Thyroid gland (tissue), 4 donors: ENCODE data around the gene ACTC1. TPM values are rescaled to one million over a fixed set of nuclear protein-coding genes. Genes with fewer than 3 reads are reported as not detected.

Experiments
- DNase-seq, 2 donors: peaks; one replicate each; pipeline ENCODE4 v3.0.0-alpha.2; 2019
- H3K27ac ChIP-seq, 3 donors: fragments of 200-600 bp; sonication (generic); 1 replicate in 2 of 3; 2 replicates in 1 of 3; pipeline ENCODE4 v1.5.1; 2016 to 2019; ENCODE audit warnings: mild to moderate bottlenecking in 1 of 3, moderate library complexity in 1 of 3
- H3K27me3 ChIP-seq: fragments of 200-600 bp; sonication (generic); one replicate; pipeline ENCODE4 v1.5.1; 2019
- H3K36me3 ChIP-seq, 2 donors: fragments of 200-600 bp; sonication (generic); one replicate each; pipeline ENCODE4 v1.5.1; 2016 to 2019
- H3K4me1 ChIP-seq, 2 donors: fragments of 200-600 bp; sonication (generic); one replicate each; pipeline ENCODE4 v1.5.1; 2017 to 2019
- H3K4me3 ChIP-seq, 3 donors: fragments of 200-600 bp; sonication (generic); replicated peaks in 1 of 3; 1 replicate in 2 of 3; 2 replicates in 1 of 3; pipeline ENCODE4 v1.5.1; 2016; ENCODE audit warnings: mild to moderate bottlenecking in 1 of 3
- H3K9me3 ChIP-seq: fragments of 200-600 bp; sonication (generic); one replicate; pipeline ENCODE4 v1.5.1; 2017
- POLR2A ChIP-seq, 2 donors: fragments of 450-650 bp; IDR thresholded peaks; one replicate each; pipeline ENCODE4 v1.6.1; 2017; ENCODE audit warnings: antibody characterized with exemption in 2 of 2, mild to moderate bottlenecking in 2 of 2, moderate library complexity in 1 of 2
- WGBS, 2 donors: methylation state at CpG; one replicate each; pipeline ENCODE4 v1.1.5; 2017; 5-methylcytosine and 5-hydroxymethylcytosine counted together
- intact Hi-C: fragments of 100-400 bp; cut with DNase I; formaldehyde crosslinking; loops from one replicate; pipeline ENCODE4 v1.15.1; 2023
- total RNA-seq, 4 donors: library from RNA; depleted of rRNA; stranded (reverse); fragments of >200 nt; gene quantifications; one replicate each; pipeline ENCODE4 v1.2.3, GENCODE V29; 2016
- TF ChIP-seq, protein P1 (sequence below), 6 experiments: fragments of 200-600 bp in 3 of 6; fragments of 450-650 bp in 3 of 6; sonication (generic) in 3 of 6; IDR thresholded peaks; one replicate each; pipeline ENCODE4 v1.5.1; 2016 to 2019; ENCODE audit warnings: antibody characterized with exemption in 6 of 6, mild to moderate bottlenecking in 2 of 6, inconsistent platforms in 1 of 6, moderate library complexity in 1 of 6

ACTC1 gene
- total RNA-seq, 4 donors from 2014 or later: 0.11 to 1.2 (median 1.1) TPM

DNA sequence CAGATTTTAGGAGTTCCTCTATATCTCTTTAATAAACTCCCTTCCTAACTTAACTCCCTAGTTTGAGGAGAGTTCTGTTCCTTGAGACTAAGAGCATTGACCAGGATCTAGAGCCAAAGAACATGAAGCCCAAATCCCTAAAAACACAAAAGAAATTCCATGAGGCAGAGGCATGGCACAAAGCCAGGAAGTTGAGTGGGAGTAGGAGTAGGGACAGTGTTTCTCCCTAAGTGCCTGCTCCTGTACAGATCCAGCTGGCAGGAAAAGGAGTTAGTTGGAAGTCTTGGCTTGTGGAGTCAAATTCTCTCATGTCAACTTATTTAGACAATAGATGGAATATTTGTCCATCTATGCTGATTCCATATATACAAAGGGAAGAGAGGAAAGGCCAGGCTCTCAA lies 11.4 kb downstream of the ACTC1 start:
- Histone ChIP-seq H3K36me3 (no peaks in the 10 kb centered on the region), H3K9me3 (no peaks in the 10 kb centered on the region), H3K27ac (no peak overlapping the region), H3K4me1 (no peaks in the 10 kb centered on the region), H3K4me3 (no peak overlapping the region), H3K27me3 (no peaks in the 10 kb centered on the region)
- no peak for TF ChIP-seq POLR2A (IDR thresholded peaks at IDR 0.05)
- TF ChIP-seq, protein P1, sequence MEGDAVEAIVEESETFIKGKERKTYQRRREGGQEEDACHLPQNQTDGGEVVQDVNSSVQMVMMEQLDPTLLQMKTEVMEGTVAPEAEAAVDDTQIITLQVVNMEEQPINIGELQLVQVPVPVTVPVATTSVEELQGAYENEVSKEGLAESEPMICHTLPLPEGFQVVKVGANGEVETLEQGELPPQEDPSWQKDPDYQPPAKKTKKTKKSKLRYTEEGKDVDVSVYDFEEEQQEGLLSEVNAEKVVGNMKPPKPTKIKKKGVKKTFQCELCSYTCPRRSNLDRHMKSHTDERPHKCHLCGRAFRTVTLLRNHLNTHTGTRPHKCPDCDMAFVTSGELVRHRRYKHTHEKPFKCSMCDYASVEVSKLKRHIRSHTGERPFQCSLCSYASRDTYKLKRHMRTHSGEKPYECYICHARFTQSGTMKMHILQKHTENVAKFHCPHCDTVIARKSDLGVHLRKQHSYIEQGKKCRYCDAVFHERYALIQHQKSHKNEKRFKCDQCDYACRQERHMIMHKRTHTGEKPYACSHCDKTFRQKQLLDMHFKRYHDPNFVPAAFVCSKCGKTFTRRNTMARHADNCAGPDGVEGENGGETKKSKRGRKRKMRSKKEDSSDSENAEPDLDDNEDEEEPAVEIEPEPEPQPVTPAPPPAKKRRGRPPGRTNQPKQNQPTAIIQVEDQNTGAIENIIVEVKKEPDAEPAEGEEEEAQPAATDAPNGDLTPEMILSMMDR (IDR thresholded peaks at IDR 0.05): no peak
- DNase-seq: no peak
- intact Hi-C loops: no loop called here

DNA sequence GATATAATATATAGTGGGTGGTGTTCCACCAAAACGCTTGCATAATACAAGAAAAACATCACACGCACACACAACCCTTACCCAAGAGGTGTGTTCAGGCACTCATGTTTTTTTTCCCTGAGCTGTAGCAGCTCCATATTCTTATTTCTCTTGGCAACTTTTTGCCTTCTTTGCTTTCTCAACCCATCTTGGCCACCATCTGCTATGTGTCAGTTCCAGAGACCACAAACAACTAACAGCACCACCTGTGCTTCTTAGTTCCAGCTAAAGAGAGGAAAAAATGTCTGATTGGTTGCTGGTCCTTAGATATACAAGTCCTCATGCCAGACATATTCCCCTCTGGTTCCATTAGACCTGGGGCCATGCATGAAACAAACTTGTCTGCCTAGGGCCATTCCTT lies 11.9 kb downstream of the ACTC1 start:
- DNase-seq: no peak
- Histone ChIP-seq H3K27ac (no peak overlapping the region), H3K36me3 (no peaks in the 10 kb centered on the region), H3K27me3 (no peaks in the 10 kb centered on the region), H3K4me3 (no peak overlapping the region), H3K9me3 (no peaks in the 10 kb centered on the region), H3K4me1 (no peaks in the 10 kb centered on the region)
- no peak for TF ChIP-seq POLR2A (IDR thresholded peaks at IDR 0.05)
- TF ChIP-seq, protein P1 (IDR thresholded peaks at IDR 0.05): no peak
- intact Hi-C loops: no loop called here
- 91 to 97% methylated on average over 2 of the region's 2 CpGs for WGBS, 2 donors

DNA sequence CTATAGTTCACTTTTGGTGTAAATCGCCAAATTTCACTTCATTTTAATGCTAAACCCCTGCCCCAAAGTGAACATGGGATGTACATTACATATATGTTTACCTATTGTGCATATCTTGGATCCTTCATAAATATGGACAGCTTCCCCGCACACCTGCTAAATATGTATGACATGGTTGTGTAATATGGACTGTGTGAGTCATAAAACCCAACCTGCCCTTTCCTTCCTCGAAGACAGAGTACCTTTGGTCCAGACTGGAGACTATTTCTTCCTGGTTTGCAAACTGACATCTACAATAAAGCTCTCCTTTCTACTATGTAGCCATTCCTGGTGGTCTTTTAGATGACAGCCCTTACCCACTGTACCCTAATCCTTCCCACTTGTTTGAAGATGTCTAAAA lies 12.4 kb downstream of the ACTC1 start:
- H3K9me3 ChIP-seq: no peaks in the 10 kb centered on the region
- TF ChIP-seq, protein P1 (IDR thresholded peaks at IDR 0.05): no peak
- no peak for TF ChIP-seq POLR2A (IDR thresholded peaks at IDR 0.05)
- WGBS, 2 donors: 86 to 89% methylated on average over 3 of the region's 3 CpGs
- no peaks in the 10 kb centered on the region for H3K4me1 ChIP-seq
- intact Hi-C loops: no loop called here
- no peaks in the 10 kb centered on the region for H3K36me3 ChIP-seq
- H3K4me3 ChIP-seq: no peak overlapping the region
- DNase-seq: no peak
- H3K27me3 ChIP-seq: no peaks in the 10 kb centered on the region
- no peak overlapping the region for H3K27ac ChIP-seq

DNA sequence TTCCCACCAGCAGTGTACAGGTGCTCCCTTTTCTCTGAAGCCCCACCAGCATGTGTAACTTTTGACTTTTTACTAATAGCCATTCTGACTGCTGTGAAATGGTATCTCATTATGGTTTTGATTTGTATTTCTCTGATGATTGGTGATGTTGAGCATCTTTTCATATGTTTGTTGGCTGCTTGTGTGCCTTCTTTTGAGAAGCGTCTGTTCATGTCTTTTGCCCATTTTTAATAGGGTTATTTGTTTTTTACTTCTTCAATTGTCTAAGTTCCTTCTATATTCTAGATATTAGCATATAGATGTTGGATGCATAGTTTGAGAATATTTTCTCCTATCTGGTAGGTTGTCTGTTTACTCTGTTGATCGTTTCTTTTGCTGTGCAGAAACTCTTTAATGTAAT lies 14.6 kb downstream of the ACTC1 start:
- H3K27me3 ChIP-seq: no peaks in the 10 kb centered on the region
- no peaks in the 10 kb centered on the region for H3K36me3 ChIP-seq
- no peak overlapping the region for H3K4me3 ChIP-seq
- WGBS, 2 donors: 78 to 83% methylated on average over 2 of the region's 2 CpGs
- H3K27ac ChIP-seq: no peak overlapping the region
- TF ChIP-seq, protein P1 (IDR thresholded peaks at IDR 0.05): no peak
- TF ChIP-seq POLR2A (IDR thresholded peaks at IDR 0.05): no peak
- no peak for DNase-seq
- no peaks in the 10 kb centered on the region for H3K4me1 ChIP-seq
- intact Hi-C loops: no loop called here
- H3K9me3 ChIP-seq: no peaks in the 10 kb centered on the region

DNA sequence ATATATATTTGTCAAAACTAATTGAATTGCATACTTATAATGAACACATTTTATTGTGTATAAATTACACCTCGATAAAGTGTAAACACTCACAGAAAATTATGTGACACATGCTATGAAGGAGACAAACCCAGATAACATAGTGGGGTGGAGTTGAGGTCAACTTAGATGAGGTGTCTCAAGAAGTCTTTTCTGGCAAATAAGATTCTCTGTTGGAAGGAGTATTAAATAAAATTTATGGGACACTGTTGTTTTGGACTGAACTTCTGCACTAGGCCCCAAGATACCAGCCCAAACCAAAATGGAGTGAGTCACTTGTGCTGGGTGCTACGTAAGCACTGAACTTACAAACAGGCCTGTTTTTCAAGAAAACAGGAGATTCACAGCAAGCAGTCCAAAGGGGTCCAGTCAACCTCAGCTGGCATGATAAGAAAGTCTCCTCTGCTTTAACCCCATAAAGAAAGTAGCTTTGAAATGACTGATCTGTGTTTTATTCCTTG lies 18.7 kb downstream of the ACTC1 start:
- Histone ChIP-seq H3K9me3 (no peaks in the 10 kb centered on the region), H3K4me1 (no peaks in the 10 kb centered on the region), H3K36me3 (no peaks in the 10 kb centered on the region), H3K27ac (no peak overlapping the region), H3K27me3 (no peaks in the 10 kb centered on the region), H3K4me3 (no peak overlapping the region)
- DNase-seq: no peak
- 74 to 93% methylated on average over 2 of the region's 2 CpGs for WGBS, 2 donors
- TF ChIP-seq POLR2A (IDR thresholded peaks at IDR 0.05): no peak
- TF ChIP-seq, protein P1 (IDR thresholded peaks at IDR 0.05): no peak
- intact Hi-C loops: no loop called here
